GM19240 (cell line): ENCODE measurements around the gene MDN1.

Source experiments
- DNase-seq: peaks from one replicate; pipeline ENCODE4 v3.0.0; 2011; ENCODE audit warnings: low spot score; ENCODE audit not compliant: insufficient read length

The MDN1 gene

DNA sequence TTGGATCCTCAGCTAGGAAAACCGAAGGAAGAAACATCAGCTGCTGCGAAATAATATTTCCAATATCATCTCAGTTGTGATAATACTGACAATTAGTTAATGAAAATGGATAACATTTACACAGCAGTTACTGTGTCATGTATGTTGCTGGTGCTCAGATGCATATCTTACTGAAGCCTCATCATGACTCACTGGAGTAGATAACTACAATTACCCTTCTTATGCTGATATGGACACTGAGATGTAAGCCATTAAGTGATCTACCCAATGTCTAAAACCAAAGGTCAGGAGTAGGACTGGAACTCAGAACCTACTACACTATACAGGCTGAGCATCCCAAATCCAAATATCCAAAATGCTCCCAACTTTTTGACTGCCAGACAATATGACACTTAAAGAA, 126.4 kb downstream of the MDN1 start:
- DNase-seq = no peak

DNA sequence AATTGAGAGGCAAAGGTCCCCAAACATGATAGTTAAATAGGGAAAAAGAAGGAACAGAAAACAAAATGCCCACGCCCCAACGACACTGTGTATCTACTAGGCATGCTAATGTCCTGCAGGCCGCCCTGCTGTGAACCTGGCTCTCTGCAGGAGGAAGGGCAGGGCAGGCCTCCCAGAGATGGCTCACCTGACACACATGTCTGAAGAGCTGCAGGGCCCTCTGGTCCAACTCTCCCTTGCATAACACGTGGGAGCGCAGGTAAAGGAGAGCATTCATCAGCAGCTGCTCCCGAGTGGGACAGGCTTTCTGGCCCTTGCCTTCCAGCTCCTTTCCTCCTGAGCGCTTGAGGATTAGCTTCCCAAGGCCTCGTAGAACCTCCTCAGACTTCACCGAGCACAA, 127.3 kb downstream of the MDN1 start:
- DNase-seq = no peak

DNA sequence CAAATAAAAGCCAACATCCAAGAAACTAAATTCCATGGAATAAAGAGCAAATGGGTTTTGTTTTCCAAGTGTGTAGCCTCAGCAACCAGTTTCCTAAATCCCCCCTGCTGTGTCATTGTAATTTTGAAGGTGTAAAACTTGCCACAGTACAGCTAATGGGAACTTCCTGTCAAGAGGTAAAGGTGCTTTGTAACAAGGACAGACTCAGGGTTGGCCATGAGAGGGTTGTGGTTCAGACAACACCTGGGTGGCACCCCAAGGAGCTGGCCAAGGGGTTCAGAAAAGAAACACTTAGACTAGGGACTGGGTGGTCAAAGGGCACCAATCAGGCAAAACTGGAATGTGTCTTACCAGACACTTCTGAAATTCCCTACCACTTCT, 128.7 kb downstream of the MDN1 start:
- DNase-seq = no peak

DNA sequence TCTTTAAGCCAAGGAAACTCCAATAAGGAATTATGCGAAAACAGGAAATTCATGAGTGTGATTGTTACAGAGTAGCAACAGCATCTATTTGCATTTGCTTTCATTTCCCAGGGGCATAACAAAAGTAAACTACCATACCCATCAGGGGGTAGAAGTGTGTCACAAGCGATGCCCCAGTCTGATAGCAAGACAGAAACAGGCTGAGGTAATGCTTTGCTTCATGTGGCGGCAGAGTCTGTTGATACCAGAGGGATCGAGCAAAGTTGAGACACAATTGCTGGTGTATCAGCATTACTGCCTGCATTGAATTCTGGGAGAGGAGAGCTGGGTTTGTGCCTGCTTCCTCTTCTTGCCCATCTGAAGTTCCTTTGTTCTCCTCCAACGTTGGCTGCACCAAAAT, 129.9 kb downstream of the MDN1 start:
- no peak for DNase-seq

DNA sequence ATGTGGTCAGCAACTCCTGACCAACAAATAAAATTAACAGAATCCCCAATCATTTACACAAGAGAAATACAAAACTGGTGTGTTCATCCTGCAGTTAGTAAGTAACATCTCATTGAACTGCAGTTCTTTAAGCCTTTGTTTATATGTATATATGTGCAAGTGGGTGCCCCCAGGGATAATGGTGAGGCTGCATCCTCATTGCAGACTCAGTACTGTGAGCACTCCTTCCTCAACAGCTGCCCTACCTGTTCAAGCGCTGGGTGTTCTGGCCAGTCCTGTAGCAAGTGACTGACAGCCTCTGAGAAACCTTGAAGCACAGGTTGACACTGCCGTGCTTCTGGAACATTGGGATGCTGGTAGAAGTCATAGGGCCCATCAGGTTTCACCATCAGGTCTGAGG, 131.3 kb downstream of the MDN1 start:
- DNase-seq = no peak

DNA sequence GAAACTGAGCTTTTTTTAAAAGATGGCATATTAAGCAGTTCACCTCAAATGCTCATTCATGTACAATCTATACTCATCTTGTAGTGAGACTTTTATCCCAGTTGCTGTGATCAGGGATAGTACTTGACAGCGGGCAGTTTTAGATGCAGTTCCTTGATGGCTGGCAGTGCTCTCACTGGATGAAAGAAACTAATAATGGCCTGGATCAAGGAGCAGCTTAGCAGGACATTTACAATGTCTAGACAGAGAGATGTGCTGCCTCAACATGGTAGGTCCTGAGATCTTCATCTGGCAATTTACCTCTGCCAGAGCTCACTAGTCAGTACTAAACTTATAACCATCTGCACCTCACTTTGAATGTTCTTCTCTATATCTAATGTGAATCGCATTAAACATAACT, 134.3 kb downstream of the MDN1 start:
- DNase-seq = no peak

DNA sequence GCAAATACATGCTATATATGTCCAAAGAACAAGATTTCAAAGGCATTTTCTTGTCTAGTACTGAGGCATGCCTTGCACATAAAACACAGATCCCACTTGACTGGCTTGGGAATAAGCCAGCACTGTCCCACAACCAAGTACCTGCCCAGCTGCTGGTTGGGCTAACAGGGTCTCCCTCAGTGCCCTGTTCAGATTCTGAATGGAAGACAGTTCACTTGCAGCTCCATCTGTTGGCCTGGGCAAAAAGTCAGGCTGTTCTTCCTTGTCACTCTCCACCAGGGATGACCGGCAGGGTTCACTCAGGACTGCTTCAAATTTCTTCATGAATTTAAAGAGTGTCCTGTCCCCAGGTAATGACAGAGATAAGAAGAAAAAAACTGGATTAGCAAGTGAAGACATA, 136.6 kb downstream of the MDN1 start:
- DNase-seq = no peak

DNA sequence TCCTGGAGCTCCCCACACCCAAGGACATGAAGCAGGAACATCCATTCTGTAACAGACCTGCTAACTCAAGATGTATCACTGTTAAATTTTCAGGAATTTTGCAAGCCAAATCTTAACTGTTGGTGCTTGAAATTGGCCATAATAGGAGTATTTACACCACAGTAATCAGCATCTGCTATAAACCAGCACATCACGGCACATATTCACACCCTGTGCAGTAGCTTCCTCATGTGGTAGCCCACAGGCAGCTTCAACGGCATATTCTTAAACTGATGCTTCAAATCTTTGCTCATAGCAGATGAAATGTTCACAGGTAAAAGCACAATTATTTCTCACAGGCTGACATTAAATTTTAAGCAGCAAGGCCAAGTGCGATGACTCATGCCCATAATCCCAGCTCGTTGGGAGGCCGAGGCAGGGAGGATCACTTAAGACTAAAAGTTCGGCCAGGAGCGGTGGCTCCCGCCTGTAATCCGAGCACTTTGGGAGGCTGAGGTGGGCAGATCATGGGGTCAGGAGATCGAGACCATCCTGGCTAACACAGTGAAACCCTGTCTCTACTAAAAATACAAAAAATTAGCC, 137.5 kb downstream of the MDN1 start:
- DNase-seq = no peak

DNA sequence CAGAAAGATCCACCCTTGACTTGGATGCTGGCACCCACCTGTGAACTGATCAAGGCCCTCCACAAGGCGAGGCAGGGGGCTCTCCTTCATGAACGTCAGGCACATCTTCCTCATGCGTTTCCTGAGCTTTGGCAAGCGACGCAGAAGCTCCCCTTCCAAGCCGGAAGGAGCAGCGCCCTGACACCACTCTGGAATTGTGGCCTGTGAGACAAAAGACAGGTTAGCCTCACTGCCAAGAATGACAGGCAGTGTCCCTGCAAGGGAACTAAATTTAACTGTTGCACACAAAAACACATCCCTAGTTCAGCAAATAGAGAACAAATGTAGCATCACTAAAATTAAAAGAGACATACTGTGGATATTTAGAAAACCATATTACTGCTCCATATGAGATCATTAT, 139.0 kb downstream of the MDN1 start:
- no peak for DNase-seq

DNA sequence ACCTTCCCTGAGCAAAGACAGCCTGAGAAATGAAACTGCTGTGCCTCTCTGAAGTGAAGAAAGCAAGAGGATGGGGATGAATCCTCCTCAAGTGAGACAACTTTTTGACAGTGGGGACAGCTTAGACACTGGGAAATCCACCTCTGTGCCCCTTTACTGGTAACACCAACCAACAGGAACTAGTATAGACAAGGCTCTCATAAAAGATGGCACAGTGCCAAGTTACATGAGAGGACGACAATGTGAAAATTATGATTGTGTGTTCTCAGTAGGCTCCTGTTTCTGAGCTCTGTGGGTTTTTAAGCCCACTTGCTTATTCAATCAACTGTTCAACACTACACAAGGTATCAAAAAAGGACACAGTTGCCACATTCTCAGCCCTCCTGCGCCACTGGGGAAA, 139.4 kb downstream of the MDN1 start:
- DNase-seq = no peak

DNA sequence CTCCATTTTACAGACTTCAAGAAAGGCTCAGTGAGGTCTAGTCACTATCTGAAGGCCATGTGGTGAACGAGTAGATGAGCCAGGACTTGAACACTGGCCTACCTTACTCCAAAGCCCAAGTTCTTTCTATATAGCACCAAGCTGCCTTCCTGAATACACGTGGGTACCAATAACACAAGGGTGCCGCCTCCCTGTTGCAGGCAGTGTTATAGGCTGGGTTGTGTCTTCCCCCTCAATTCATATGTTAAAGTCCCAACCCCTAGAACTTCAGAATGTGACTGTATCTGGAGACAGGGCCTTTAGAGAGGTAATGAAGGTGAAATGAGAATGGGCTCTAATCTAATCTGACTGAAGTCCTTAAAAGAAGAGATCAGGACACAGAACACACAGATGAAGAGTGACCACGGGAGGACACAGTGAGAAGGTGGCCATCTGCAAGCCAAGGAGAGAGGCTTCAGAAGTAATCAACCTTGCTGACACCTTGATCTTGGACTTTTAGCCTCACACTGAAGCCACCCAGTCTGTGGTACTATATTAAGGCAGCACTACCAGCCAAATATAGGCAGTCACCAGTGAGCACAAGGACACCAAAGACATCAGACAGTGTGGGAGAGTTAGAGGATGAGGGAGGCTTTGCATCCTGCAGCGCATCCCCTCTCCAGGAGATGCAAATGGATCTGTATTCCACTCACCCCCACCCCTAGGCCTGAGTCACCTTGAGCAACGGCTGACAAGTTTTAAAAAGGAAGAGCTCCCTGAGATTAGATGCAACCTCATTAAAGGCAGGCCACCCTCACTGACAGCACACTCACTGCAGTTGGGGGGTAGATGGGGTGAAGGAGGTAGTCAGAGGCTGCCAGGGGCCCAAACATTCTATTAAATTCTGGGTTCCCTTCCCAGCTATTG, 140.1 kb downstream of the MDN1 start:
- DNase-seq = no peak

DNA sequence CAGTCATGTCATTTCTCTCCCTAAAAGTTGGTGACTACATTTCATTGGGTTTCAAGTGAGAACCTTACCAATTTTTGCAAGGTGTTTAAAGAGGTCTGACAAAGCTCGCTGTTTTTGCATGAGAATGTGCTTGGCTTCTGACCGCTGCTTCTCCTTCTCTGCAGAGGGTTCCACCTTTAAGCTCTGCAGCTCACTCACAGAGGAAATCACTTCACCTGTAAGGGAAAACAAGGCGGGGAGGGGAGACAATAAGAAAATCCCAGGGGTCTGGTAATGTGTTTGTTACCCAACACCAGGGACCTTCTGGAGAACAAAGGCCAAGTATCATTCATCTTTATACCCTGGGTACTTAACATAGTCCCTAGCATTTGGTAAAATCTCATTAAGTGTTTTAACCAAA, 141.1 kb downstream of the MDN1 start:
- no peak for DNase-seq

DNA sequence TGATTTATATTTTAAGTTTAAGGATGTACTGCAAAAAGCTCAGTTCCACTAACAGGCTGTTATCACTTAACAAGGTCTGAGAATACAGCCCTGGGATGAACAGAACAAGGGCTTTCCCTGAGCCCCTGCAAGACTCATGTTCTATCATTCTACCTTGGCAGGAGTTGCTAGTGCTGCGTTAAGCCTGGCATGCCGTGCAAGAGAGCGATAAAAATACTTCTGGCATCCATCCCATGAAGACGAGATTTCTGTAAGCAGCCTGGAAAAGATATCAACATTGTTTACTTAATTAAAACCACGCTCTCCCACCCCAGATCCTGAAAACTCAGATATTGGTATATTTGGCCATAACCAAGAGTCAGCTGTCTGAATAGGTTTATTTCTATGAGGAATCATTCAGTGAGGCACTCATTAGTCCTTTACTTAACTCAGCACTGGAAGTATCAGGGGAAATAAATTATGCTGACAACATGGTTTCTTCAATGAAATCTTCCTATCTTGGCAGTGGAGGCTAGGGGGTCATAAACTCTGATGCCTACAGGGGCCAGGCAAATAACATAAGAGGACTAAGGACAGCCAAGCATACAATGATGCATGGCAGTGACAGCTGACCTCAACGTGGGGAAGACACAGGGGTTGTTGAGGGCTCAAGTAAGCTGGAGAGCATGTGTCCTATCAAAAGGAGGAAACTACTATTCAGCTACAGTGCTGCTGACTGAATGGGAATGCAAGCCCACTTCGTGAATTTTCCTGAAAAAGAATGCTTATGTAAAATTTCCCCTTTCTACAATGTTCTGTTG, 143.4 kb downstream of the MDN1 start:
- no peak for DNase-seq

DNA sequence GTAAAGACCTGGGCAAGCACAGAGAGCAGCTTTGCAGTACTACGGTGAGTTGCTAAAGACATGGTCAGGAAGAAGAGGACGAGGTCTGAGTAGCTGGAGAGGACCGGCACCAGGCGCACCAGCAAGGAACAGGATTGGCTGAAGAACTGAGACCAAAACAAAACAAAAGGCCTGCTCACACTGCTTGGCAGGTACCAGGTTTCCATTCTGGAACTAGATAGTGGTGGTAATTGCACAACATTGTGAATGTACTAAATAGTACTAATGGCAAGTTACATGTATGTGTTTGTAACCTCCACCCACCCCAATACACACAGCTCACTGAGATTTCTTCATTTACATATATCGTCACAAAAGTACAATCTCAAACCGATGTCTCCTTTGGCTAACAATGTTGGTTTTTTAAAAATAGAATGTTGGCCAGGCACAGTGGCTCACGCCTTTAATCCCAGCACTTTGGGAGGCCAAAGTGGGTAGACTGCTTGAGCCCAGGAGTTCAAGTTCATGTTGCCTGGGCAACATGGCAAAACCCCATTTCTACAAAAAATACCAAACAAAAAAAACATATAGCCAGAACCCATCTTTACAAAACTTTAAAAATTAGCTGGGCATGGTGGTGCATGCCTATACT, 148.5 kb downstream of the MDN1 start:
- no peak for DNase-seq

DNA sequence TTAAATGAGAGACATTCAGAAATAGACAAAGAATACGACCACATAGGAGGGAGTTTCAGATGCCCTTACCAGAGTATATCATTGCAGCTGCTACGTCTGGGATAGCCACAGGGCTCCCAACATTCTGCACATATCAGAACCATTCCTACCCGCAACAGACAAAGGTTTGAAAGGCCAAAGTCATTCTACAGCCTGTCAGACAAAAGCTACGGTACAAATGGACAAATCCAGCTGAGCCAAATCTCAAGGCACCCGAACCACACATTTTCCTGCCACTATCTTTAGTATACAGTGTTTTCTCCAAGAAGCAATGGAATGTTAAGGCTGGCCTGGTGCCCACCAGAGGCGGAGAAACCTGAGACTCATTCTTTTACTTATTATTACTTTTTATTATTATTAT, 150.6 kb downstream of the MDN1 start:
- DNase-seq = no peak

DNA sequence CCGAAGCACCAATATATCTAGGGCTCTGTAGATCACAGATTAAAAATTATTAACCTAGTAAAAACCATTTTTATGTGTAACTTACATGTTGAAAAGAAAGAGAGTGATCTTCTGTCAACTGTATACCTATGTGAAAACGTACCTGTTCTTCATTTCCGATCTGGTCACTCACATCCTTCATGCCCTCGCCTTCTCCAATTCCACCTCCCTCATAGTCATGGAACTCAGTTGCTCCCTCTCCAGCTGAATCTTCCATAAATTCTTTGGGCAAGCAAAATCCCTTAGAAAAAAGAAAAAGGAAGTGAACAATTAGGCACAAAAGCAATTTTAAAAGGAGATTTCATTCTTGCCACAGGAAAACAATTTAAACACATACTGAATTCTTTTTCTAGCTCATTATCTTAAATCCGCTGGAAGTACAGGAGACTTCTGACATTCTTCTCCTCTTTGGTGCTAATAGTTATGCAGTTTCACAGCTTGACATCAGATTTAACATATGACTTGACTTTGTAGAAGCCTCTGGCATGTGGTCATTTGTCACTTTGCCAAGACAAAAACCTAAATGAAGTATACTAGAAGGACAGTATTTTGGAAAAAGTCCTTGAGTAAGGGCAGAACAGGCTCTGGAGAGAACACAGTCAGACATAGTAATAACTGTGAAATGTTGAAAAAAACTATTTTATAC, 151.6 kb downstream of the MDN1 start:
- no peak for DNase-seq

DNA sequence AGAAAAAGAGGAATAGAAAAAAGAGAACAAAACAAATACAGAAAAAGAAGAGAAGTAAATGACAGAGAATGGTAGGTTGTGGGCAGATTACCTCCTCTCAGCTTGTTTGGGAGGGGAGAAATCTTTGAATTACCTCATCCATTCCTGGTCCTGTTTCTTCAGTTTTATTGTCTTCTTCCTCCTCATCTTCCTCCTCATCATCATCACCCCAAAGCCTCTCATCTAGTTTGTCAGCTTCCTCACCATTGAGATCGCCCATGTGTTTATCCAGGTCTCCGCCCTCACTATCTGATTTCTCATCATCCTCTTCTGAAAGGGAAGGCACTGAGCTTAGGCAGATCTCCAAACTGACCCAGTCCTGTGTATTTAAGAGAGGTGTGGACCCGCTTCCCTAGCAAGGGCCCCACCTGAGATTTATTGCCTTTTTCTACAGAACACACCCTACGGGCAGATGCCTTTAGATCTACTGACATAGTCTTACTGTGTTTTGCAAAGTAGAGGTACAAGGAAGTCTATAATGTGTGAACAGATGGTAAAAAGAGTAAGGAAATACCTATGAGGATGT, 156.9 kb downstream of the MDN1 start:
- no peak for DNase-seq

DNA sequence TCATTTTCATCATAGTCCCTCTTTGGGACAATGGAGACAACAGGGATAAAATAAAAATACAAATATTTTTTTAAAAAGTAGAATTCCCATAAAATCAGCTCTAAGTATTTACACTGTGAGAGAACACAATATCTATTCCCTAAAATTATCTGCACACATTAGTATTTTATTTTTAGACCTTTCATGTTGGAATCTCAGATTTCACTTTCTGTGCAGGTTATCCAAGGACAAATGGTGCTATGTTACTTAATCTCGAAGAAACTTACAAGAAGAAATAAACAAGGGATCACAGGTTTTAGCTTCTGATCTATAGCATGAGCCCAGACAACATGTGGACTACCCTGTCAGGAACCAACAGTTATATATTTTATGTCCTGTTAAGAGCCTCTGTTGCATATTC, 158.0 kb downstream of the MDN1 start:
- DNase-seq = no peak

DNA sequence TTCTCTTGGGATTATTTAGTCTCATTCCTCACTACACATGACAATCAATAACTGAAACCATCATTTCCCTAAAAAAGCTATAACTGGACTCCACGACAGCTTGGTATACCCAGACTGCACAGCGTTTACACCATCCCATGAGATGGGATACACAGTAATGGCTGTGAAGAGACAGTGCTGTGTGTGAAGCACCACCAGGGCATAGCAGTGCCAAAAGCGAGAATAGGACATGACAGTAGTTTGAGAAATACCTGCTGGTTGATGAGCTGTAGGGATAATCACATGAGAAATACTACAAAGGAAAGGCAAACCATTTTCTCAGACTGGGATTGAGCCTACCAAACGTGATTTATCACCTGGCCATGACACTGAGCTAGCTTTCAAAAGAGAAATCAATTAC, 158.6 kb downstream of the MDN1 start:
- no peak for DNase-seq

DNA sequence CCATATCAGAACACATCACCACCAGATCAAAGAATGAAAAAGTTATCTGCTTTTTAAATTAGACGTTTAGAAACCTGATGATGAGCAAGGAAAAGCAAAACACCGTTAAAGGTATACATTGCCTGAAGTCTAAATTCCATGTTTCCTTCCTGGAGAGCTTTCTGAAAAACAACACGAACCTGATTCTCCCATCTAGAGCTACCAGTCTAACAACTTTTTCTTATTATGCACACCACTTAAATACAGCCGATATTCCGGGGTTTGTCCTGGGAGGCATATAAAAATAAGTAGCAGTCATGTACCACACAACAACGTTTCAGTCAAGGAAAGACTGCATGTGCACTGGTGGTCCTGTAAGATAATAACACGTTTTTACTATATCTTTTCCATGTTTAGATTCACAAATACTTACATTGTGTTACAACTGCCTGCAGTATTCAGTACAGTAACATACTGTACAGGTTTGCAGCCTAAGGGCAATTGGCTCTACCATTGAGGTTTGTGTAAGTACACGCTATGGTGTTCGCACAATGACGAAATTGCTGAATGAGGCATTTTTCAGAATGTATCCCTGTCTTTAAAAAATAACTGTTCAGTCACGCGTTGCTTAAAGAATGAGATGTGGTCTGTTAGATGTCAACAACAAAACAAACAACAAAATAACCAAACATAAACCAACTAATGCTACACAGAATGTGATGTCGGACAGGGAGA, 162.0 kb downstream of the MDN1 start:
- no peak for DNase-seq
